K562 (cell line): ENCODE data around the gene ZFYVE26.

Experiments used
- BHLHE40 ChIP-seq: IDR thresholded peaks from 2 replicates; pipeline ENCODE4 v1.6.1; 2011; ENCODE audit warnings: low read length, improper control_type of control experiment
- BRF1 ChIP-seq: IDR thresholded peaks from 3 replicates; pipeline ENCODE4 v1.6.1; 2011; ENCODE audit warnings: borderline replicate concordance, mild to moderate bottlenecking; ENCODE audit not compliant: insufficient read length; ENCODE audit errors: extremely low read depth
- COPS2 ChIP-seq: fragments of 450-650 bp; conservative IDR thresholded peaks from 2 replicates; pipeline ENCODE4 v1.6.1; 2016; ENCODE audit warnings: mild to moderate bottlenecking, moderate library complexity
- E2F5 ChIP-seq: sonication (generic); formaldehyde crosslinking; IDR thresholded peaks from 2 replicates; pipeline ENCODE4 v1.8.0; 2022; ENCODE audit warnings: mild to moderate bottlenecking, missing genetic modification reagents
- GABPA ChIP-seq: fragments of 200-800 bp; sonication (Bioruptor generic); conservative IDR thresholded peaks from 2 replicates; pipeline ENCODE4 v1.6.1; 2016; ENCODE audit warnings: low read depth, missing genetic modification characterization, missing compliant biosample characterization
- SETDB1 ChIP-seq: IDR thresholded peaks from one replicate; pipeline ENCODE4 v1.6.1; 2012; ENCODE audit warnings: low read length, control low read depth, inconsistent platforms
- SMC3 ChIP-seq: conservative IDR thresholded peaks from 2 replicates; pipeline ENCODE4 v1.6.1; 2011; ENCODE audit warnings: low read depth, low read length, improper control_type of control experiment; ENCODE audit not compliant: insufficient read depth
- SPI1 ChIP-seq: IDR thresholded peaks from 2 replicates; pipeline ENCODE4 v1.6.1; 2011; ENCODE audit warnings: low read depth, low read length, control low read depth, borderline replicate concordance
- ZNF668 ChIP-seq: fragments of 250-450 bp; sonication (Bioruptor Pico); IDR thresholded peaks from 2 replicates; pipeline ENCODE4 v1.8.0; 2022; ENCODE audit warnings: mild to moderate bottlenecking, inconsistent platforms
- ZNF717 ChIP-seq: fragments of 250-450 bp; sonication (Bioruptor Pico); IDR thresholded peaks from 2 replicates; pipeline ENCODE4 v1.5.0; 2021
- ZNF740 ChIP-seq, 3 experiments: fragments of 200-800 bp in 1 of 3; sonication (Bioruptor generic) in 1 of 3; sonication (generic) in 1 of 3; formaldehyde crosslinking in 1 of 3; IDR thresholded peaks; 2 replicates each; pipeline versions ENCODE4 v1.6.1 to v1.8.0; 2016 to 2022; ENCODE audit warnings: mild to moderate bottlenecking in 2 of 3, missing compliant biosample characterization in 2 of 3, missing genetic modification characterization in 2 of 3, missing genetic modification reagents in 1 of 3
- TF ChIP-seq, protein P1 (sequence below), 3 experiments: IDR thresholded peaks in 2 of 3; conservative IDR thresholded peaks in 1 of 3; 2 replicates each; pipeline ENCODE4 v1.5.1; 2011 to 2012; ENCODE audit warnings: low read length in 3 of 3, mild to moderate bottlenecking in 3 of 3, control low read depth in 2 of 3, improper control_type of control experiment in 1 of 3, inconsistent platforms in 1 of 3, low read depth in 1 of 3, mixed read lengths in 1 of 3, moderate library complexity in 1 of 3; ENCODE audit not compliant: insufficient read depth in 2 of 3

DNA sequence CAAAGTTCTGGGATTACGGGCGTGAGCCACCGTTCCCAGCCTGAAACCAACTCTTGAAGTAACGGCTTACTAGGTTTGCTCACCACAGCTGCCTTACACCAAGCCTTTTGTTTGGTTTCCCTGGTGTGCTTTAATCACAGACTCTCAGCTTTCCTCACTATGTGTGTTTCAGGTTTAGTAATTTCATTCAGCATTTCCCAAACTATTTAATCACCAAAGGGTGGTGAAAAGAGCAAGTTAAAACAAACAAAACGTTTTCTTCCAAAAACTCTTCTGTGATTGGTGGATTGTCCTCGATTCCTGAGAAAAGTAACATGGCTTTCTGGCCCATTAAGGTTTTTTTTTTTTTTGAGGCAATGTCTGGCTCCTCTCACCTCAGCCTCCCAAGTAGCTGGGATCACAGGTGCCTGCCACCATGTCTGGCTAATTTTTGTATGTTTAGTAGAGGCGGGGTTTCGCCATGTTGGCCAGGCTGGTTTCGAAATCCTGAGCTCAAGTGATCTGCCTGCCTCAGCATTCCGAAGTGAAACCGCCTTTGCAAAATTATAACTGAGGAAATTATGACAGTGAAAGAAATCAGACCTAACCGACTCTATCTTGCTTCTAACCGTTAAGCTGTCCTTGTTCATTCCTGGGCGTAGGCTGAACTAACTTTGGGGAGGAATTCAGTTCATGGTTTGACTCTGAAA, 1.5 kb upstream of the ZFYVE26 start:
- TF ChIP-seq GABPA (tag) (no peak), E2F5 (no peak), ZNF740 (CRISPR knock-in tag; IDR thresholded peaks at IDR 0.05) (no peak), ZNF740 (tag; IDR thresholded peaks at IDR 0.05) (no peak), ZNF668 (no peak), SMC3 (no peak), COPS2 (no peak), BRF1 (no peak), SPI1 (no peak), BHLHE40 (no peak), SETDB1 (no peak), ZNF717 (CRISPR knock-in tag) (no peak)
- TF ChIP-seq, protein P1, sequence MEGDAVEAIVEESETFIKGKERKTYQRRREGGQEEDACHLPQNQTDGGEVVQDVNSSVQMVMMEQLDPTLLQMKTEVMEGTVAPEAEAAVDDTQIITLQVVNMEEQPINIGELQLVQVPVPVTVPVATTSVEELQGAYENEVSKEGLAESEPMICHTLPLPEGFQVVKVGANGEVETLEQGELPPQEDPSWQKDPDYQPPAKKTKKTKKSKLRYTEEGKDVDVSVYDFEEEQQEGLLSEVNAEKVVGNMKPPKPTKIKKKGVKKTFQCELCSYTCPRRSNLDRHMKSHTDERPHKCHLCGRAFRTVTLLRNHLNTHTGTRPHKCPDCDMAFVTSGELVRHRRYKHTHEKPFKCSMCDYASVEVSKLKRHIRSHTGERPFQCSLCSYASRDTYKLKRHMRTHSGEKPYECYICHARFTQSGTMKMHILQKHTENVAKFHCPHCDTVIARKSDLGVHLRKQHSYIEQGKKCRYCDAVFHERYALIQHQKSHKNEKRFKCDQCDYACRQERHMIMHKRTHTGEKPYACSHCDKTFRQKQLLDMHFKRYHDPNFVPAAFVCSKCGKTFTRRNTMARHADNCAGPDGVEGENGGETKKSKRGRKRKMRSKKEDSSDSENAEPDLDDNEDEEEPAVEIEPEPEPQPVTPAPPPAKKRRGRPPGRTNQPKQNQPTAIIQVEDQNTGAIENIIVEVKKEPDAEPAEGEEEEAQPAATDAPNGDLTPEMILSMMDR (IDR thresholded peaks at IDR 0.05 in 2 of 3, conservative IDR thresholded peaks at IDR 0.05 in 1 of 3; ENCODE audit: insufficient read depth in 2 of 3, low read depth in 1 of 3, low read length in 3 of 3), result no peak
